NCI-H1105 (cell line): Measurements from ENCODE around the gene MRPL11.
"Not testable (repeated sequence)": the region's sequence is repeated elsewhere in the genome, so short reads cannot be mapped to it uniquely, and the experiment has no call there.

Source experiments
- DNase-seq: peaks from one replicate; lab custom pipeline; 2025; lab: John Stamatoyannopoulos, UW

Gene MRPL11

GRCh38 chr11:66431287-66431686 is 7.4 kb downstream of the MRPL11 start:
- DNase-seq: not testable (repeated sequence)

DNA sequence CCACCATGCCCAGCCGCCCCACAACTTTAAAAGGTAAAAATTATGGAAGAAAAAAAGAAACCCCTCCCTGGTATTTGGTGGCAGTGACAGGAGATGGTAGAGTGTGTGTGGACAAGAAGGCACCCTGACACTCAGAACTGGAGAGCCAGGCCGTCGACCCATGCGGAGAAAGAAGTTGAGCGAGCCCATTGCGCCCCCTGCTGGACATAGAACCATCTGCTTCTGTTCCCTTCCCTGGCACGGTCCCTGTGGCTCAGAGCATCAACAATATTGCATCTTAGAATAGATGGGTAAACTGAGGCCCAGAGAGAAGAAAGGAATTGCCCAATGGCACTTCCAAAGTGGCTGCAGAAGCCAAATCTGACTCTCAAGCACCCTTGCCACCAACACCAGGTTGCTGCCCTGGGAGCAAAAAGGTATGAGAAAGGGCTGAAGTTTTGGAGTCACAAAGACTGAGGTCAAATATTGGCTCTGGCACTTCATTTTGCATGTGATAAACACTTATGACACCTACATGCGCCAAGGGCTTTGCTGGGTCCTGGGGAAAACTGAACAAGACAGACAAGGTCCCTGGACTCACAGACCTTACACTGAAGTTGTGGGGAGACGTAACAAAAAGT is 8.6 kb downstream of the MRPL11 start:
- peak; percentile 71 for DNase-seq

- no peak for DNase-seq
These were observed 9.7 kb downstream of the MRPL11 start for GRCh38 chr11:66428933-66429332.

GRCh38 chr11:66426314-66426713 is 12.3 kb downstream of the MRPL11 start:
- no peak for DNase-seq

DNA sequence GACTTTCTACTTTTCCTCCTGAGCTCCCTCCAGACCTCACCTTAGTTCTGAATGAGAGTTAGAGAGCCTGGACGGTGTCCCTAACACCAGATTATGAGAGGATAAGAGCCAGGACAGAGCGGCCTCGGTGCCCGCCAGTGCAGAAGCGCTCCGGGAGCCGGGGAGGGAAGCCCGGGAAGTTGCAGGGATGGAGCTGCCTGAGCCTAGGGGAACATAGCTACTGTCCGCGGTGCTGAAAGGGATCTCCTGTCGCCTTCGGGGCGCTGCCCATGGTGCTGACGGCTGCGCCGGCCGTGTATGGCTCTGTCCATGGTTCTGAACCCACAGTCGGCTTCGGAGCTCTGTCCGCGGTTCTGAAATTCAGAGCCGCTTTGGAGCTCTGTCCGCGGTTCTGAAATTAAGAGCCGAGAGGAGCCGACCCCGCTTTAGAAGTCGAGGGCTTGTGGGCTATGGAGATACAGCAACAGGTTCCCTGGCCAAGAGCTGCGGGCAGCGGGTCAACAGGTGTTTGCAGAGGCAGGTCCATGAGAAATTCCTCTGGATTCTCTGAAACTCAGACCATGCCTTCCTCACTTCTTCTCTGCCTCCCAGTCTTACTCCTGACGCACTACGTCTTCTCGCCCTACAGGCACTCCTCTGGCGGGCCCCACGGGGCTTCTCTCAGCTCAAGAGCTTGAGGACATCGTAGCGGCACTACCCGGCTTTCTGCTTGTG is 17.0 kb downstream of the MRPL11 start:
- peak; percentile 11 for DNase-seq

DNA sequence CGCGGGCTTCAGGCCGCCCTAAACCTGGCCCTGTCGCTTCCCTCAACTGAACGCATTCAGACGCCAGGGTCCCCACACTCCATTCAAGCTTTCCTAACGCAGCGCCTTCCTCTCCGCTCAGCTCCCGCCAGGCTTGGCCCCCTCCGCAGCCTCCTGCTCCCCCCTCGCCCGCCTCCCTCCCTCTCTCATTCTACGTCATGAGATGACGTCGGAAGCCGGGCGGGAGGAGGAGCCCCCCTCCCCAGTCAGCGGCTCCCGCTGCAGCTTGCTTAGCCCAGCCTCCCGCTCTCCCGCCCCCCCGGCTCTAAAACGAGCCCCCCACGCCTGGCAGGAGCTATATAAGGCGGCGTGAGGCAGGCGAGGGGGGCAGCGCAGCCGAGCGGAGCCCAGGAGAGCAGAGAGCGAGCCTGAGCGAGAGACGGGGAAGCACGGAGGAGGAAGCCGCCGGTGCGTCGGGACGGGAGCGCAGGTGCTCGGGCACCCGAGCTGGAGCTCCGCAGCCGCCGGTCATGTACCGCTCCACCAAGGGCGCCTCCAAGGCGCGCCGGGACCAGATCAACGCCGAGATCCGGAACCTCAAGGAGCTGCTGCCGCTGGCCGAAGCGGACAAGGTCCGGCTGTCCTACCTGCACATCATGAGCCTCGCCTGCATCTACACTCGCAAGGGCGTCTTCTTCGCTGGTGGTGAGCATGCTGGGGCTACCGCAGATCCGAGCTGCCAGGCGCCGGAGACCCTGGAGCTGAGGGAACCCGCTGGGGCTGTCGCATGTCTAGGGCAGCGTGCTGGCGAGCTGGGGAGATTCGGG is 17.8 kb downstream of the MRPL11 start, which contains the start of gene NPAS4:
TSS of gene NPAS4 (plus strand) at position 365 of the 806 bp plus-strand sequence. CDS start at position 510, 145 bp downstream.
- DNase-seq: peak; percentile 90

DNA sequence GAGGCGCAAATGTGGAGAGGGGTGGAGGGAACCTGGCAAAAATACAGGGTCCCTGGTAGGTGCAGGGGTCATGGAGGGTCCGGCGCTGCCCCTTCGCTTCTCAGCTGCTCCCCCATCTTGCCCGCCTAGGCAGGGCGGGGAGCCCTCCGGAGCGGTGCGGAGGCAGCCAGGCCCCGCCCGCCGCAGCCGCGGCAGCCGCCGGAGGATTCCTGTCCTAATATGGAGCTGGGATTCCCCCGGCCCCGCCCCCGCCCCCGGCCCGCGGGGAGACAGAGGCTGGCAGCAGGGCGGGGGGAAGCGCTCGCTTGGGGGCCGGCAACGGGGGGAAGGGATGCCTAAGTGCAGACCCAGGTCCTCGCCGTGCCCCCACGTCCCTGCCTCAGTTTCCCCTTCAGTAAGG is 18.8 kb downstream of the MRPL11 start:
- peak; percentile 54 for DNase-seq

GRCh38 chr11:66418986-66419308 is 19.7 kb downstream of the MRPL11 start:
- no peak for DNase-seq

DNA sequence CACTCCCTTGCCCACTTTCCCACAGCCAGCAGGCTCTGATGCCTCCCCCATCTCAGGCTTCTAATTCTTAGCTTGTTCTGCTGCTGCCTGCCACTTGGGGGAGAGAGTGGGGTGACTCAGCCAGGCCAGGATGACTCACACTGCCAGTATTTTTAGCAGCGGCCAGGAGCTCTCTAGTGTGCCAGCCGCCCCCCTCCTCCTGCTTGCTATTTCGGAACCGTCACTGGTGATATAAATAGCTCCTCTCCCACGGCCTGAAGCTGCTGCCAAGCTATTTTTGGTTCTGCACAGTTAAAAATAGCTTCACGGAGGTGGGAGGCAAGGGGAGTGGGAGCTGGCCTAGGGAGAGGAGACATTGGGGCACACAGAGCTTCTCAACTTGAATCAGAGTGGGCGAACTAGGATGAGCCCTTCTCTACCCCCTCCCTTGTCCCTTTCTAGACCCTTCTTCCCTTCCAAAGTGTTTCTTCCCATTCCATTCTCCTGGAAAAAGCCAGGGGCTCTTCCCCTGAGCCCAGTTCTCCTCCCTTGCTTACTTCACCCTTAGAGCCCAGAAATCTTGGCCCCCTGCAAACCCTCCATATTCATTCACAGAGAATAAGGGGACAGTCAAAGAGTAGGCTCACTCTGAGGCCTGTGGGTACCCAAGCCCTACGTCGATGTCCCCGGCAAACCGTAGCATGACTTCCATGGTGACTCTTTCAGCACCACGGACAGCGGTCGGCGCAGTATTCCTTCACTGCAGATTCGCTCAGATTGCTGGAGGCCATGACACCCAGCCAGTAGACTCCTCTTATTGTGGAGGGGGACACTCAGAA is 20.3 kb downstream of the MRPL11 start:
- peak; percentile 41 for DNase-seq

DNA sequence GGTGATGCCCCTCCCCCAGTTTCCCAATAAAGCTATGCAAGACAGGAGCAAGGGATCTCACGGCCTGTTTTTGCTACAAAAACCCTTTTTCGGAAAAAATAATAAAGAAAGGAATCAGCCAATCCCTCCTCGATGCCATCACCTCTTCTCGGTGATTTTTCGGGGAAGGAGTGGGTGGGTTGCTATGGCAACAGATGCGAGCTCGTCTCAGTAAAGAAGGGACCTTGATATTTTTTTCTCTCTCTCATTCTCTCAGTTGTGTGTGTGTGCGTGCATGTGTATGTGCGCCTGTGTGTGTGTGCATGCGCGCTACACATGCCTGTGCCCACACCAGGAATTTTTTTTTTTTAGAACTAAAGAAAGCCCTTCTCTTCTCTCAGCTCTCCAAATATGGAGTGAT is 21.6 kb downstream of the MRPL11 start:
- DNase-seq: no peak

GRCh38 chr11:66415423-66415822 is 23.2 kb downstream of the MRPL11 start:
- no peak for DNase-seq

DNA sequence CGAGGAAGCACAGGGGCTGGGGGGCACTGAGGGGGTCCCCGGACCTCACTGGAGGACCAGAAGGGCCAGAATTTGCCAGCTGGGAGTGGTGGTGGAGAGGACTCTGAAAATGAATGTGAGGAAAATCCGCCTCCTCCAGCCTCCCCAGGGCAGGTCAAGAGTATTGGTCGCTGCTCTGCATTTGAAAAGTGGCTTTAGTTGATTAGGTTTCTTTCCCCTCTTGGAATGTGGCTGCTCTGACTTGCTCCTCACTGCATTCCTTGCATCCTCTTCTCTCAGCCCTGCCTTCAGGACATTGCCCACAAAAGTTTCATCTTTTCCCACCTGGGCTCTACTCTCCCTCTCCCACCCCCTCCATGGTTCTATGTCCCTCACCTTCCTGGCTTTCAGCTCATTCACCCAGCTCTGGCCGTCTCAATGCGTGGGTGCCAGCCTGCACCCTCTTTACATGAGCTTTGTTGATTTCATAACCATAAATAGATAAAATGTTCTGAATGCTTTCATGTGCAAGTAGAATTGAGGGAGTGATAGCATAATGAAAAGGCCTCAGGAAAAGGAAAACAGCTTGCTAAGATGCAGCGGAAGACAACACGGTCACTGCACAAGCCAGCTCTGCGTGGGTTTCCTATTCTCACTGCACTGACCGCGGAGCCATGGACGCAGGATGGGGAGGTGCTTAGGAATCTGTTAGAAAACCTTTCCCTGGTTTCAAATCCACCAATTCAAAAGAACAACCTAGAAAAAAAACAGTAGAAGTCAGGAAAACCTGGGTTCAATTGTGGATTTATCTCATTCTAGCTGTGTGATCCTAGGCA is 24.3 kb downstream of the MRPL11 start:
- DNase-seq: no peak

- DNase-seq: no peak
These were observed 25.5 kb downstream of the MRPL11 start for GRCh38 chr11:66413167-66413566.

DNA sequence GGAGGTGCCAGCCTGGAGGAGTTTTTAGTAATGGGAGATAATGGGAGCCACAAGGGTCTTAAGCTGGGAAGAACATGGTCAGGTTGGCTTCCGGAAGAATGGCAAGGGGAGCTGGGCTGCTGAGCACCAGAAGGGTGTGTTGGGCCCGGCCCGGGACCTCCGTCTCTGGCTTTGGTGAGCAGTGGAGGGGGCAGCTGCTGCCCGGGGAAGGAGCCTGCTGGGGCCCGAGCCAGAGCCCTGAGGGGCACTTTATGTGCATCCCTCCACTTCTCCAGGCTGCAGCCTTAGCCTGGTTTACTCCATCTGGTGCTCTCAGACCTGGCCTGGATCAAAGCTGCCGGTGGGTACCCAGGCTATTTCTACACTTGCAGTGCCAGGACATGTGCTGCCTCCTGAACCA is 26.5 kb downstream of the MRPL11 start:
- DNase-seq: no peak

GRCh38 chr11:66411323-66411722 is 27.3 kb downstream of the MRPL11 start:
- no peak for DNase-seq

- no peak for DNase-seq
These were observed 28.5 kb downstream of the MRPL11 start for GRCh38 chr11:66410191-66410590.

DNA sequence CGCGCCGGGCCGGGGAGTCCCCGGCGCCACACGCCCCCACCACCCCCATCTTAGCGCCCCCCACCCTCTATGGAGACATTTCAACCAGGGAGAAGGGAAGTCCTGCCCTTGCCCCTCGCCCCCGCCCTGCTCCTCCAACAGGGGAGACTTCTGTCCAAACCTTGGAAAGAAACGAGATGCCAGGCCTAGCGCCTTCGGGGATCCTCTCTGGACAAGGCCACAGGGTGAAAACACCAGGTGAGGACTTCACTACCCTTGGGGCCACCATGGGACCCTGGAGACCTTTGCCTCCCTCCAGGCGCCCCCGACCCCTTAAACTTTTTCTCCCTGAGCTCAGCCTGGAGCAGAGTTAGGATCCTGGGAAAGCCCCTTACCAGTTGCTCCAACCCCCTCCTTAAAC is 29.4 kb downstream of the MRPL11 start:
- DNase-seq: no peak

DNA sequence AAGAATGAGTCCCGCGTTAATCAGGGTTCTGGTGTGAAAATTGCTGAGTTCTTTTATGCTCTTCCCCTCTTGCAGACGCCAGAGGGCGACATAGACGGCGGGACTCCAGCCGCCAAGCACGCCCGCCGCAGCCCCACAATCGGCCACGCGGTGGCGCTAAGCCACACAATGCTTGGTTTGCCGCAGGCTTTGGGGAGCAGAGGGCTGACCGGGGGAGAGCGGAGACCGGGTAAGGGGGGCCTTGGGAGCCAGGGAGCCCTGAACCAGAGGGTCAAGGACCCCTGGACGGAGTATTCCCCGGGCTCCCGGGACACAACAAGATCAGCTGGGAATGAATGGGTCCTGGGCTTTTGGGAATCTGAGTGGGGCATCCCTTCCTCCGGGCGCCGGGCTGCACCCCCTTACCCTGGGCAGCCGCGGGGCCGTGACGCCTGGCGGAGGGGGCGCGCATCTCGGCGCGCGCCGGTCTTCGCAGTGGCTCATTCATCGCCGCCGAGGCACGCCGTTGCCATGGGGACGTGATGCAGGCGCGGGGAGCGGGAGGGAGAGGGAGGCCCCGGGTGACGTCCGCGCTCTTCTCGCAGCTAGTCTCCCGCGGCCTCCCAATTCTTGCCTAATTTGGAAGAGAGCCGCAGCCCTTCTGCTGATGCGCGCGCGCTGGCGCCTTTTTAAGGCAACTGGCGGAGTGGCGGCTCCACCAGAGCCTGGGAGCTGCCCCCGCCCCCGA is 30.0 kb downstream of the MRPL11 start:
- peak; percentile 98 for DNase-seq

- no peak for DNase-seq
These were observed 31.0 kb downstream of the MRPL11 start for GRCh38 chr11:66407651-66408050.

DNA sequence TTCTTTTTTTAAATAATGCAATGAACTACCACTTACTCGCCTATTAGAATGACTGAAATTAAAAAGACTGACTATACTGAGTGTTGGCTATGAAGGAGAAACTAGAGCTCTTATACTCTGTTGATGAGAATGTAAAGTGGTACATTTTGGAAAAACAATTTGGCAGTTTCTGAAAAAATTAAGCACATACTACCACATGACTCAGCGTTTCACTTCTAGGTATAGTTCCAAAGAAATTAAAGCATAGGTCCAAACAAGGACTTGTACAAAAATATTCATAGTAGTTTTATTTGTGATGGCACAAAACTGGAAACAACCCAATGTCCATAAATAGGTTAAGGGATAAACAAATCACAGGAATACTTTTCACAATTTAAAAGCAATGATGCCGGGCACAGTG is 44.7 kb downstream of the MRPL11 start:
- DNase-seq: no peak

DNA sequence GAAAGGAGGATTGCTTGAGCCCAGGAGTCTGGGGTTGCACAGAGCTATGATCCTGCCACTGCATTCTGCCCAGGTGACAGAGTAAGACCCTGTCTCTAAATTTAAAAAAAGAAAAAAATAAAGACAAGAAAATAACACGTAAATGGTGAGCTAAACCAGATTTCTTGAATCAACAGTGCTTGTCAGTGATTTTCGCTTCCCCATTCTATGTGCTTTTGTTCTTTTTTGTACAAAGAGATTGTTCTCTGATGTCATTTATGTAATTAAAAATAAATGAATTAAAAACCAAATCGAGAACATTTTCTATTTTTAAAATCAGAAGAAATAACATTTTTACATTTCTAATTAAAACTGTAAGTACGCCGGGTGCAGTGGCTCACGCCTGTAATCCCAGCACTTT is 47.3 kb downstream of the MRPL11 start:
- DNase-seq: no peak
